GM19240 (cell line): ENCODE data around the gene LTF.

Experiments used
- DNase-seq: peaks from one replicate; pipeline ENCODE4 v3.0.0; 2011; ENCODE audit warnings: low spot score; ENCODE audit not compliant: insufficient read length

Gene LTF

GRCh38 chr3:46470831-46471230 lies 6.1 kb upstream of the LTF start:
- DNase-seq, result no peak

GRCh38 chr3:46469680-46470357 lies 5.1 kb upstream of the LTF start:
- no peak for DNase-seq

DNA sequence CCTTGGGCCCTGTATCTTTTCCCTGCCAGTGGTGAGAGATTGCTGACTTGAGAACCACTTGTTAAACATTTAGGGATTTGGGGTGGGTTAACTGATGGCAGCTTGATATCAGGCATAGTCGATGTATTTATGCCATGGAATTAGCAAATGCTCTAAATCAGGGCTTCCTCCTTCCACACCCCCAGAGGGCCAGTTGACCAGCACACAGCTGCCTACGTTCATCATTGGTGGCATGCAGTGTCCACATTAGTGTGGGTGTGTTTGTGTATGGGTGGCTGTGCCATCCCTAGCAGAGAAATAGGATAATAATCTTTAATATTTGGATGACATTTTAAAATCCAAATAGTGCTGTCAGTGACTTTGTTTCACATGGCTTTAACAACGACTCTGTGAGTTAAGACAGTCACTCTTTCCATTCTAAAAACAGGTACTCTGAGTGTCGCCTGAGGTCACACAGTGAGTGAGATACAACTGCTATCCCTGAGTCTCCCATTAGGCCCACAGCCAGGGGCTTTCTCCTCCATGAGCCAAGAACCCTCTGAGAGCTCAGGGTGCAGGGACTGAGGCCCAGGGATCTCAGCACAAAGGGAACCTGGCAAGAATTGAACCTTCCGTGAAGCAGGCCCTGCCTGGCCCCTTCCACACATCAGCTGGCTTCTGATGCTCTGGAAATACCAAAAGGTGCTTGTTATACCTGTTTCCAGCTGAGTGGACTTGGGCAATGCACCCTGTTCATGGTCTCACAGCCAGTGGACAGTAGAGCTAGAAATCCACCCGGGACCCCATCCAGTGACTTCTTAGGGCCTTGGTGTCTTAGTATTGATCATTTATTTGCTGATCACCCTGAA lies 4.3 kb upstream of the LTF start:
- DNase-seq, result no peak

DNA sequence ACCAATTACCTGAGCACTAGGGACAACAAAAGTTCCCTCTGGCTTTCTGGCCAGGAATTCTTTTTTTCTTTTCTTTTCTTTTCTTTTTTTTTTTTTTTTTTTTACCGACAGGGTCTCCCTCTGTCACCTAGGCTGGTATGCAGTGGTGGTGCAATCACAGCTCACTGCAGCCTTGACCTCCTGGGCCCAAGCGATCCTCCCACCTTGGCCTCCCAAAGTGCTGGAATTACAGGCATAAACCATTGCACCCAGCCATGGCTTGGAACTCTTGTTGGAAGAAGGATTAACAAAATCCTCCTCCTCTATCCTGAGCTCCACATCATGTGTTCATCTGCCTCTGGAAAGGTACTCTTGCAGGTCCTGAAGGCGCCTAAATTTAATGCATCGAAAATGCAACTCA lies 2.9 kb upstream of the LTF start:
- no peak for DNase-seq

DNA sequence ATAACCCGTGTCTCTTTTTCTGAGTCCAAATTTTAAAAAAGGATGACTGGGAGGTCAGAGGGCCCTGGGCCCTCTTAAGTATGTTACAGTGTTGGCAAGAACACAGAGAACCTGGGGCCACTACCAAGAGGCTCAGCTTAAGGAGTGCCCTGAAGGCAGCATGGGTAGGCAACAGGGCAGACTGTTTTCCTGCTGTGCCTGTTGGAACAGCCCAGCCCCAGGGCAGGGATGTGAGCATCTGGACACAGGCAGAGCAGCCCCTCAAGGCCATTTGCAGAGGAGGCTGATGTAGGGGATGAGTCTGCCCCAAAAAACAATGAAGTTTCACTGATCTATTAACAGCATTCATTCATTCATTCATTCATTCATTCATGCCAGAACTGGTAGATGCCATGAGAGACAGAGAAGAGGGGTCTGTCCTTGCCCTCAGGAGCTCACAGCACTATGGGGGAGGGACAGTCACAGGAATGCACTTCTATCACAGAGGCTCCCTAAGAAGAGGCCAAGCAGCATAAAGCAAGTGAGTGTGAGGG lies 2.2 kb upstream of the LTF start:
- no peak for DNase-seq

- DNase-seq, result no peak
These were observed 1.6 kb upstream of the LTF start for GRCh38 chr3:46466273-46466672.

DNA sequence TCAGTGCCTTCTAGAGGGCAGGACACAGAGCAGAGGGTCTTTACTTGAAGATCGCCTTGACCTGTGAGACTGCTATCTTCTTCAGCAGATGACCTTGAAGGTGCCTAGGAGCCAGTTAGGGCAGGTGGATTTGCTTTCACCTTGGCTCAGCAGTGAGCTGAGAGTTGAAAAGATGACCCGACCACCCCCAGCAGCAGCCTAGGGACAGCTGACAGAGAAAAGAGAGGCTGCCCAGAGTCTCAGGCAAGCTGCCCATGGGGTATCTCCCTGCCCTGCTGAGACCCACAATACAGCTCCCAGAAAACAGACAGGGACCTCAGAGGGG lies 453 bp upstream of the LTF start:
- no peak for DNase-seq

GRCh38 chr3:46463868-46464241 lies 850 bp downstream of the LTF start:
- no peak for DNase-seq

DNA sequence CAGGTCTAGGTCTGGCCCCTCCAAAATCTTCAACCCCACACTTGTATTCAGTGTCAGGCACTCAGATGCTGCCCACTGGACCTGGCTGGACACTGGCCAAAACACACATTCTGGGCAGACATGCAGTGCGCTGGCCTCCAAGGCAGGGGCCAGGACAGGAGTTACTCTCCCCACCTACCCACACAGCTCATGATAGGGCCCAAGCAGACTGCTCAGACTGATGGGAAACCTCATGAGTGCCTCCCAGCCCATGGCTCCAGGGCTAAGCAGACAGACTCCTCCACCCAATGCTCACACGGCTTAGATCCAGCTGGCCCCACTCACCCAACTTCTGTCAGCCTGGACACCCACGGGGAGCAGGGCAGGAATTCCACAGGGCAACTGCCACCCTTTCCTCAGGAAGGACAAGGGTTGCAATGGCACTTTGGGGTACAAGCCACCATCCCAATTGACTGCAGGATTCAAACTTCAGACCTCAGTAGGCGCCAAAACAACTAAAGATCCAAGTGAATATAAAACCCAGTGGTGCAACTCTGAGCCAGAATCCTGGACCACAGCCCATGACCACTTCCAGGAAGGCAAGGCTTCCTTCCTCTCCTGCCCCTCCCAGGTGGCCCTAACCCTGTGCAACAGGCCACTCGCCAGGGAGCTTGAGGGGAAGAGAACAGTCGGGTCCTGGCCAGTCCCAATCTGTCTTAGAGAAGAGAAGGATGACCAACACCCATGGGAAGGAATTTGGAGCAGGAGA lies 1.4 kb downstream of the LTF start:
- no peak for DNase-seq

- DNase-seq, result no peak
These were observed 2.2 kb downstream of the LTF start for GRCh38 chr3:46462511-46462910.

DNA sequence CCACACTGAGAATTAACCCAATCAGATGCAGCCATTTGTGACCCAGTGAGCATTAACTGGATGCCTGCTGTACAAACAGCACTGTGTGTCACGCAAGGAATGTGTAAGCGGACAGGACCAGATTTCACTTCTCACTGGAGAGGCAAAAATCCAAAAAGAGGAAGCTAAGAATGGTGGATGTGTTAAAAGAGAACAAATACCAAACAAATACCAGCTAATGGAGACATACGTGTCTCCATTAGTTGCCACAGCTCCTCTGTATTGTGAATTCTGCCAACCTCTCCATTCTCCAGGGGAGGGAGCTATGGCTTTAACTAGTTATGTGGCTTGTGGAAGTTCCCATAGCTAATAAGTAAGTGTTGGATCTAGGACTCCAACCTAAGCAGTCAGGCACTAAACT lies 2.6 kb downstream of the LTF start:
- no peak for DNase-seq

DNA sequence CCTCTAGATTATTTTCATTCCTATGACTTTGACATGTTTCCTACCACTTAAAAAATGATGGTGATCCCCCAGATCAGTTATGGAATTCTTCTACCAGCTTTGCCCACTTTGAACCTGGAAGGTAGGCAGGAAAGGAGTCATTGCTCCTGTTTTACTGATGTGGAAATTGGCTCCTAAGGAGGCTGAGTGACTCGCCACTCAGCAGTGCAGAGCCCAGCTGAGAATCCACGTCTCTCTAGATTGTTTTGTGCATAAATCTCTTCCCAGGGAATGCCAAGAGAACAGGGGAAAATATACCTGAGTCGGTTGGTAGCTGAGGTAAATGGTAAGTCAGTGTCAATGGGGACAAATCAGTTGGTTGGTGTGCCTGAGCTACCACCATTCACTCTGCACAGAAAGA lies 4.7 kb downstream of the LTF start:
- no peak for DNase-seq

DNA sequence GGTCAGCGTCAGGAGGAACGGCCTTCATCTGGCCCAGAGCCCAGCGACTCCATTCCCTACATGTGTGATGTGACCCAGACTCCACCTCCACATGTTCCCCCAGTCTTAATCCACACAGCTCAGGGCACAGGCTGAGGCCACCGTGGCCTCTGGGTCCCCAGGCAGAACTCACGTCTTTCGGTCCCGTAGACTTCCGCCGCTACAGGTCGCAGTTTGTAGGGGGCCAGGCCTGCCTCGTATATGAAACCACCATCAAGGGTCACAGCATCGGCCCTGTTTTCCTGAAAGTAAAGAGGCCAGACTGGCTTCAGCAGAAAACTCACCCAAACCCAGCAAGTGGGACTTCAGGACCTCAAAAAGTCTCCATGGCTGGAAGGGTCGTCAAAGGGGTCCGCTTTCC lies 8.6 kb downstream of the LTF start:
- no peak for DNase-seq

- DNase-seq, result no peak
These were observed 9.2 kb downstream of the LTF start for GRCh38 chr3:46455231-46456115.

- DNase-seq, result no peak
These were observed 10.1 kb downstream of the LTF start for GRCh38 chr3:46454606-46455005.

- DNase-seq, result no peak
These were observed 10.5 kb downstream of the LTF start for GRCh38 chr3:46454209-46454595.

- no peak for DNase-seq
These were observed 11.0 kb downstream of the LTF start for GRCh38 chr3:46453526-46454208.

- DNase-seq, result no peak
These were observed 14.8 kb downstream of the LTF start for GRCh38 chr3:46449755-46450552.

- DNase-seq, result no peak
These were observed 16.0 kb downstream of the LTF start for GRCh38 chr3:46448721-46449120.
